Esophagus muscularis mucosa (tissue), 4 donors: Measurements from ENCODE around the gene BRCA1. TPM values are rescaled to one million over a fixed set of nuclear protein-coding genes. Genes with fewer than 3 reads are reported as not detected.

Experiments used
- DNase-seq: peaks from one replicate; pipeline ENCODE4 v3.0.0-alpha.2; 2017; ENCODE audit errors: extremely low spot score
- H3K27ac ChIP-seq, 4 donors: fragments of 200-600 bp; sonication (generic); replicated peaks in 1 of 4; 1 replicate in 3 of 4; 2 replicates in 1 of 4; pipeline ENCODE4 v1.5.1; 2016 to 2019; ENCODE audit warnings: mild to moderate bottlenecking in 1 of 4
- H3K27me3 ChIP-seq, 4 donors: fragments of 200-600 bp; sonication (generic); one replicate each; pipeline versions ENCODE4 v1.5.1 to v1.6.0; 2016 to 2019
- H3K36me3 ChIP-seq, 4 donors: fragments of 200-600 bp; sonication (generic); one replicate each; pipeline ENCODE4 v1.5.1; 2016 to 2019
- H3K4me1 ChIP-seq, 4 donors: fragments of 200-600 bp; sonication (generic); one replicate each; pipeline ENCODE4 v1.5.1; 2016 to 2019
- H3K4me3 ChIP-seq, 4 donors: fragments of 200-600 bp; sonication (generic); 1 replicate in 2 of 4; 2 replicates in 2 of 4; pipeline ENCODE4 v1.5.1; 2016 to 2019; ENCODE audit warnings: mild to moderate bottlenecking in 4 of 4, moderate library complexity in 1 of 4
- H3K9me3 ChIP-seq, 4 donors: fragments of 200-600 bp; sonication (generic); 1 replicate in 3 of 4; 2 replicates in 1 of 4; pipeline ENCODE4 v1.5.1; 2016 to 2019
- EP300 ChIP-seq: sonication (generic); formaldehyde crosslinking; IDR thresholded peaks from one replicate; pipeline ENCODE4 v1.6.1; 2017; ENCODE audit warnings: antibody characterized with exemption
- POLR2A ChIP-seq: fragments of 450-650 bp; IDR thresholded peaks from one replicate; pipeline ENCODE4 v1.6.1; 2017; ENCODE audit warnings: antibody characterized with exemption, moderate library complexity, mild to moderate bottlenecking, low read depth
- POLR2AphosphoS5 ChIP-seq, 2 donors: sonication (generic); formaldehyde crosslinking; IDR thresholded peaks; one replicate each; pipeline ENCODE4 v1.6.1; 2017; ENCODE audit warnings: antibody characterized with exemption in 2 of 2
- WGBS: methylation state at CpG from one replicate; pipeline ENCODE4 v1.1.5; 2018; 5-methylcytosine and 5-hydroxymethylcytosine counted together
- intact Hi-C: fragments of 100-400 bp; cut with DNase I; formaldehyde crosslinking; loops from one replicate; pipeline ENCODE4 v1.15.1; 2023
- small RNA-seq, 3 donors: library from RNA; depleted of rRNA; stranded (forward); fragments of <200 nt; gene quantifications; one replicate each; pipeline ENCODE3, GENCODE V24; 2016
- total RNA-seq, 4 donors: library from RNA; depleted of rRNA; stranded (reverse); fragments of >200 nt; gene quantifications; one replicate each; pipeline versions ENCODE4 v1.1.0 to v1.2.1, GENCODE V29; 2016
- TF ChIP-seq, protein P1 (sequence below), 3 experiments: fragments of 200-600 bp in 2 of 3; fragments of 450-650 bp in 1 of 3; sonication (generic) in 2 of 3; IDR thresholded peaks; one replicate each; pipeline ENCODE4 v1.5.1; 2017 to 2019; ENCODE audit warnings: antibody characterized with exemption in 3 of 3, mild to moderate bottlenecking in 2 of 3, moderate library complexity in 1 of 3

The BRCA1 gene
- total RNA-seq, 4 donors from 2014 or later = 3.1 to 7.6 (median 4.7) TPM

GRCh38 chr17:42997390-42997983, 127.7 kb downstream of the BRCA1 start:
- H3K4me1 ChIP-seq = peaks cover 17 to 34% (median 30%) of the 10 kb centered on the region in 4 donors
- peaks cover 23 to 58% (median 48%) of the 10 kb centered on the region in 4 donors for H3K36me3 ChIP-seq
- TF ChIP-seq EP300 = no peak
- no peak for TF ChIP-seq POLR2A
- TF ChIP-seq, protein P1, sequence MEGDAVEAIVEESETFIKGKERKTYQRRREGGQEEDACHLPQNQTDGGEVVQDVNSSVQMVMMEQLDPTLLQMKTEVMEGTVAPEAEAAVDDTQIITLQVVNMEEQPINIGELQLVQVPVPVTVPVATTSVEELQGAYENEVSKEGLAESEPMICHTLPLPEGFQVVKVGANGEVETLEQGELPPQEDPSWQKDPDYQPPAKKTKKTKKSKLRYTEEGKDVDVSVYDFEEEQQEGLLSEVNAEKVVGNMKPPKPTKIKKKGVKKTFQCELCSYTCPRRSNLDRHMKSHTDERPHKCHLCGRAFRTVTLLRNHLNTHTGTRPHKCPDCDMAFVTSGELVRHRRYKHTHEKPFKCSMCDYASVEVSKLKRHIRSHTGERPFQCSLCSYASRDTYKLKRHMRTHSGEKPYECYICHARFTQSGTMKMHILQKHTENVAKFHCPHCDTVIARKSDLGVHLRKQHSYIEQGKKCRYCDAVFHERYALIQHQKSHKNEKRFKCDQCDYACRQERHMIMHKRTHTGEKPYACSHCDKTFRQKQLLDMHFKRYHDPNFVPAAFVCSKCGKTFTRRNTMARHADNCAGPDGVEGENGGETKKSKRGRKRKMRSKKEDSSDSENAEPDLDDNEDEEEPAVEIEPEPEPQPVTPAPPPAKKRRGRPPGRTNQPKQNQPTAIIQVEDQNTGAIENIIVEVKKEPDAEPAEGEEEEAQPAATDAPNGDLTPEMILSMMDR (IDR thresholded peaks at IDR 0.05) = no peak
- TF ChIP-seq POLR2AphosphoS5 (IDR thresholded peaks at IDR 0.05) = no peak
- peak overlapping the region; percentile 43 to 76 (median 69) for H3K4me3 ChIP-seq
- intact Hi-C loops = no loop called here
- H3K27me3 ChIP-seq = no peaks in the 10 kb centered on the region
- no peaks in the 10 kb centered on the region for H3K9me3 ChIP-seq
- peak overlapping the region; percentile 76 to 94 (median 90) for H3K27ac ChIP-seq
- 36% methylated on average over 4 of the region's 5 CpGs for WGBS
- no peak for DNase-seq

Small RNA genes within 50 kb of the gene (small RNA-seq; reads per million reads assigned to genes)
- gene AC060780.2 (0 reads per million in 3 donors), gene AC060780.3 (0 reads per million in 3 donors), gene AC135721.1 (0 reads per million in 3 donors)

Other genes starting within 250 kb of the BRCA1 start
- under 1 TPM in 1 of 4 donors, not detected in 3; 0.06 TPM for gene G6PC1, start 224.6 kb downstream of the BRCA1 start, total RNA-seq
- 10 to 100 TPM; 21.9 to 35.7 (median 26.8) TPM for gene AARSD1, start 160.9 kb downstream of the BRCA1 start, total RNA-seq
- gene PTGES3L, start 145.3 kb downstream of the BRCA1 start, total RNA-seq = 10 to 100 TPM in 3 of 4 donors, 1 to 10 TPM in 1; 7.8 to 18.3 (median 13.1) TPM
- gene RUNDC1, start 144.8 kb downstream of the BRCA1 start, total RNA-seq = 10 to 100 TPM; 13.3 to 19.1 (median 16.5) TPM
- 1,000 to 10,000 TPM; 1,126 to 2,755 (median 1,417) TPM for gene RPL27, start 126.9 kb downstream of the BRCA1 start, total RNA-seq
- gene IFI35, start 118.6 kb downstream of the BRCA1 start, total RNA-seq = 10 to 100 TPM; 21.2 to 36.1 (median 28.8) TPM
- 100 to 1,000 TPM; 106 to 190 (median 139) TPM for gene VAT1, start 103.0 kb downstream of the BRCA1 start, total RNA-seq
- 1 to 10 TPM; 2.7 to 3.2 (median 2.8) TPM for gene RND2, start 100.1 kb downstream of the BRCA1 start, total RNA-seq
- gene NBR1, start 45.9 kb upstream of the BRCA1 start, total RNA-seq = 100 to 1,000 TPM in 3 of 4 donors, 10 to 100 TPM in 1; 83.3 to 156 (median 104) TPM
- 1 to 10 TPM; 3.3 to 6.2 (median 3.7) TPM for gene TMEM106A, start 86.5 kb upstream of the BRCA1 start, total RNA-seq
- gene CCDC200, start 103.3 kb upstream of the BRCA1 start, total RNA-seq = not detected
- not detected for gene RNU2-1, start 108.6 kb upstream of the BRCA1 start, total RNA-seq